GM11168 (cell line): Measurements from ENCODE around the gene PALLD.

Source experiments
- in situ Hi-C: fragments of 300-500 bp; cut with MboI; formaldehyde crosslinking; loops from one replicate; pipeline ENCODE4 v1.12.0; 2022; ENCODE audit warnings: low sequenced_read_pairs; ENCODE audit not compliant: unreplicated experiment

The PALLD gene

DNA sequence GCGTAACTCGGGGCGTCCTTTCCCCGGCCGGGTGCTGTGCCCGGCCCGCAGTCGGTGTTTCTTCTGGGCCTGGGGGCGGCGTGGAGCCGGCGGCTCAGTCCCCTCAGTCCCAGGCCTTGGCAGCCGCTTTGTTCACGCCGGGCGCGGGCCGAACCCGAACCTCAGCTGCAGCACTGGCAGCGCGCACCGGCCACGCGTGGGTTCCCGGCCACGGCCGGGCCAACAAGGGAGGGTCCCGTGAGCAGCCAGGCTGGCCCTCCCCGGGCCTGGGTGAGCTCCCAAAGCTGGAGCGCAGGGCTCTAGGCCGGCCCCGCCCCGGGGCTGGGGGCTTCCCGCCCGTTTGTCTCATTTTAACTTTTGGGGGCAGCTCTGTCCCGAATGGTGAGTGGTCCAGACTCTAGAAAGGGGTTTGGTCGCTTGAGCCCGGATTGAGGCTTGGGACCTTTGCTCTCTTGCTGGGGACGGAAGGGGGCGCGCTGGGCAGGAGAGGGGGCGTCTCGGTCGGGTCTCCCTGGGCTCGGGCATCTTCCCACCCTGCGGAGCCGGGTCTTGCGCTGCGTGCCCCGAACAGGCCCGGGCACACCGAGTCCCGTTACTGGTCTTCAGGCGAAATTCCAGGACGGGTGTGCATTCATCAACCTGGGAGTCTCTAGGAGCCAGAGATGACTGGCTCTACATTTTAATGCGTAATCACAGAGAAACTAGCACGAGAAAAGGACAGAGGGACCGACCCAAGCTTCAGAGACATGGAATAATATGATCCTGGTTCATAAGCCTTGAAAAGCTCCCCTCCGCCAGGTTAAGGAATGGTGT lies 336.1 kb downstream of the PALLD start:
- in situ Hi-C loops = no loop called here

DNA sequence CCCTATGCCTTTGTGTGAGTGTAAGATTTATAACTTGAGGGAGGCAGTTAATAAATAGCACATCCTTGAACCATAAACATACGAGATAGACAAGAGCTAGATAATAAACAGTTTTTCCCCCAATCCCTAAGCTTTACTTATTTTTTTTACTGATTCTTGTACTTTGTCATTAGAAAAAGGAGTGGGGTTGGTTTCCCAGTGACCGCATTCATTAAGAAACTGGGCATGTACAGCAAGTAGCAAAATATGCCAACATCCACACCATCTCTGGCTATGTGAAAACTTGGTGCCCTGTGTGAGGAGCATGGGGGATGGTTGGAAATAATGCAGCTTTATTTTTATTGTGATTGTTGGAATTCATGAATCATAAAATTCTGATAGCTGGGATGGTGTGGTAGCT lies 337.0 kb downstream of the PALLD start:
- in situ Hi-C loops = no loop called here

DNA sequence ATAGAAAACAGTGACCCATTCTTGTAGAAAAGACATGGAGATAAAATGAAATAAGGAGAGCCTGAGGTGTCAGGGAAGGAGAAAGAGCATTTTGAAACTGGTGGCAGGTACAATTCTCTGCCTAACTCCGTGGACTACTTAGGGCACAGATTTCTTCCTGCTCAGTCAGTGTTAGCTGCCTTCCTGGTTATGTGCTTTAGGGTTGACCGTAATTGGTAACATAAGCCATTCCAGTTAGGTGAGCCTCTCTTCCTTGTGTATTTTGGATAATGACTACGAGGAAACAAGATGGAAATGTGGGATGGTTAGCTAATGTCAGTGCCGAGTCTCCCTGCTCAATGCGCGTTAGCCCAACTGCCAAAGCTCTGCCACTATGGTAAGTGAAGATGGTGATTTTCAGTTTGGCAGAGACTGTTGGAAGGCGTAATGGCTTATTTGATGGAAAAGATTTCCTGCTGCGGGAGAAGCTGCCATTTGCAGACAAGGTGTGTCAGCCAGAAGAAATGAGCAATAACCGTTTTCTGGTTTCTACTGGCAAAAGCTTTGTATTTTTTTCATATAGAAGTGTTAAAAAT lies 339.1 kb downstream of the PALLD start:
- in situ Hi-C loops = no loop called here

DNA sequence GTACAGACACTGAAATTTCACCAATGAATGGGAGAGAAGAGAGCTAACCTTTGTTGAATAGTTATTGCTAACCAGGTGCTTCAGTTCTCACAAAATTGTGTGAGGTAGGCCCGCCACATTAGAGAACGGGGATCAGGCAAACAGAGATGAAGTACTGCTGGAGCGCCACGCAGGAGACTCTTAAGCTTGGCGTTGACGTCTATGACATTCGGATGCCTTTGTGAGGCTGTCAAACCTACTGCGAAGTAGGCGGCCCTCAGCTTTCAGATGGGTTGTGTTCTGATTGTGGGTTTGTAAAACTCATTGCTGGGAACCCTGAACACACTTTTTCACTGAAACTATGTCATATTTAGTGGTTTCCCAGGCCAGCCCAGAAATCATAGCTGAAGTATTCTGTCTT lies 339.6 kb downstream of the PALLD start:
- in situ Hi-C loops = no loop called here

DNA sequence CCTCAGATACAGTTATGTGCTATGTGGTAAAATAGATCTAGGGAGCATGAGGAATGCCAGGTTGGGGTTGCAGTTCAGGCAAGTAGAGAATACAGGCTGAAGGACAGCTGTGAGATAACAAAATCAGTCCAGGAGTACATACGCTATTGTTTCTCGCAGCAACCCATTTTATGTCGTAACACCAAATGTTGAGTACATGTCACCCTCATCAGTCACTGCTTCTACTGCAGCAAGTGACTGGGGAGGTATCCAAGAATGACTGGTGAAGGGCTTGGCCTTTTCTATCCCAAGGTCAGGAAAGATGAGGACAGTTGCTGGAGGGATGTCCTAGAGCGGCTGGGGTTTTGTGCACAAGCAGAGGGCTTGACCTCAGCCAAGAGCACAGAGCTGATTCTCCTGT lies 341.1 kb downstream of the PALLD start:
- in situ Hi-C loops = no loop called here

DNA sequence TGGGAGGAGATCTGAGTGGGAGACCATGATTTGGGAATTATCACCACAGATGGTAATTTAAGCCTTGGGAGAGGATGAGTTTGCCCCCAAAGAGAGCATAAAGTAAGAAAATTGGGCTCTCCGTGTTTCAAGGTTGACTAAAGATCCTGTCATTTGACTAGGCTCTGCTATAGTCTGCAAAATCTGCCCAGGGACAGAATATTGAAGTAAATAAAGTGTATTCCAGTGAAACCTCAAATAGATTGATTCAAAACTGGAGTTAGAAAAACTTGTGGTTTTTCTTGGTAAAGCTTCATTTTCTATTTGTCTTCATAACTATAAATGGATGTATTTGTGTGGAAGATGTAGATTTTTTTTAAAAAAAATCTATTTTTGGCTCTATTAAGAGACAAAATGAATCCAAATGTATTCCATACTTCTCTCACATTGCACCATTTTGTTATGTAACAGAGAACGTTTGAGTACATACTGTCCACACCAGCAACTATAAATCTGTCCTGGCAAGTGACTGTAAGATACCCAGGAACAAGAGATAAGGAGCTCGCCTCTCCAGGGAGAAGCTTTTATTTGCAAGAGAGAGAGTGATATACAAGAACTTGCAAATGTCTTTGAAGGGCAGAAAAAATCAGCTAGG lies 343.0 kb downstream of the PALLD start:
- in situ Hi-C loops = no loop called here

DNA sequence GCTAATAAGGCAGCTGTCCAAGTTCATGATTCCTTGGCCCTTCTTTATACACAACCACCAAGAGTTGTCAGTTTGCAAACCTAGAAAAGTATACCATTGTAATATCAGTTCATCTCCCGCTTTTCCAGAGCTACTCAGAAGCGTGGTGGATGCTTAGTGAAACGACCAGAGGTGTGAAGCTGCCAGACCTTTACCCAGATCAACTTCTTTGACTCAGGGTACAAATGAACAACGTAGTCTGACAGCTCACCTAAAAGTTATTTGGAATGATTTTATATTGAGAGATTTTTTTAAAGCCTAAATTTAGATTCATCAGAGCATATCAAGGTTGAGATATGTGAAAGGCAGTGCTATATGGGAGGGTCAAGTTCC lies 343.5 kb downstream of the PALLD start:
- in situ Hi-C loops = no loop called here

DNA sequence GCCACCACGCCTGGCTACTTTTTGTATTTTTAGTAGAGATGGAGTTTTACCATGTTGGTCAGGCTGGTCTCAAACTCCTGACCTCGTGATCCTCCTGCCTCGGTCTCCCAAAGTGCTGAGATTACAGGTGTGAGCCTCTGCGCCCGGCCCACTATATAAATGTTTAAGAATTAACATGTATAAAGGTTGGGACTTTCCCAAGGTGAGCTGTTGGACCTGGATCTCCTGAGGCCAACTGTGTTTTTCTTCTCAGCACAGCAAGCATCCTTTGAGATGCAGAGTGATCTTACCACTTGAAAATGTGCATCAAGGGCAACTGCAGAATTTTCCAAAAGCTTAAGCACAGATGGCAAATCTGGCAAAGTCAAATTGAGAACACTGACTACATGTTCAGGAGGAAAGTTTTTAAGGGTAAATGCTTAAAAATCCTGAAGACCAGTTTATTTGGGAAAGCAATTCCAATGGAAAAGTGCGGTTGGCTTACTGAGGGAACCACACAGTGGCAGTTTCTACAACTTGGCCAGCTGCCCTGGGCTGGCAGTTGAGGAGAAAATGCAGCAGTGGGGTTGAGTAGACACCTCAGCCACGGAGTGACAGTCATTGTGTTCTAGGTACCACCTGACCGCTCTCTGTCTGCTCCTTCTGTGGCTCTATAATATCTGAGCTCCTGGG lies 344.3 kb downstream of the PALLD start:
- in situ Hi-C loops = no loop called here

DNA sequence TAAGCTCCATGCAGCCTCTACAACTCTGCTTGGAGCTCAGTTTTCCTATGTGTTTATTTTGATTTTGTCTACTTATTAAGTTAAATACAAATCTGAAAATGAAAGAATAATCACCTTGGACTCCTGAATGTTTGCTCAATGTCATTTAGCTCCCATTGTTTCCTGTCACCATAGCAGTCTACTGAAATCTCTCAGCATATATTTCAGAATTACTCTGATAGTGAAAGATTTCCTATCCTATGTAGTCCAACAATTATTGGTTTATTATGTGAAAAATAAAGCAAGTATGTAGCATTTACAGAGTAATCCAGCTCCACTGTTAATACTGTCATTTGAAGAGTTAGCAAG lies 344.8 kb downstream of the PALLD start:
- in situ Hi-C loops = no loop called here

DNA sequence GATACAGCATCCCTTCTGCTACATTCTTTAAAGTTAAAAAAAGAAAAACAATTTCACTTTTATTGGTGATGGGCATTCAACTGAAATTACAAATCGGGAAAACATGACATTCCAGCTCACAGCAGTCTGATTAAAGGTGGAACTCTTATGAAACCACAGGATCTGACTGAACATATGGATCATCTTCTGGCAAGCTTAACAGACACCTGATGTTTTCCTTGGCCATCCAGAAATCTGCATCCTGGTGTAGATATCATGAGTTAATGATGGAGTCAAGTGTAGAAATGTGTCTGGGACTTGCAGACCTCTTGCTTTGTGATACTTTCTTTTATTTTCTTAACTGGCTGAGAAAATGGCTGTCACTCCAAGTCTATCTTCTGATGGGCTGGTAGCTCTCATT lies 345.3 kb downstream of the PALLD start:
- in situ Hi-C loops = no loop called here

DNA sequence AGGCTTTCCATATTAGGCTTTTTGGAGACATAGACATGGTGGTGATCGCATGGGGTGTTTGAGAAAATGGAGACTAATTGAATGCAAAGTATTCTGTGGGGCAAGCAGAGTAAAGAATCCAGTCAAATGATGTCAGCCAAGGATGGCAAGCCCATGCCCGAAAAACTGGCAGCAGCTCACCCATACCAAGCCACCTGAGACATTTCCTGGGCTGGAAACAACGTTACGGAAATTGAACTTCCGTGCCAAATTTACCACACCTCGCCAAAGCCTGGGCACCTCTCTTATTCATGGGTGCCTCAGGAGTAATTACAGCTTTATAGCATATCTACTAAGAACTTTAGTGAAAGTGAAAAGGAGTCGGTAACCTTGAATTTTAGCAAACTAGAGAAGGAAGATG lies 346.8 kb downstream of the PALLD start:
- in situ Hi-C loops = no loop called here

DNA sequence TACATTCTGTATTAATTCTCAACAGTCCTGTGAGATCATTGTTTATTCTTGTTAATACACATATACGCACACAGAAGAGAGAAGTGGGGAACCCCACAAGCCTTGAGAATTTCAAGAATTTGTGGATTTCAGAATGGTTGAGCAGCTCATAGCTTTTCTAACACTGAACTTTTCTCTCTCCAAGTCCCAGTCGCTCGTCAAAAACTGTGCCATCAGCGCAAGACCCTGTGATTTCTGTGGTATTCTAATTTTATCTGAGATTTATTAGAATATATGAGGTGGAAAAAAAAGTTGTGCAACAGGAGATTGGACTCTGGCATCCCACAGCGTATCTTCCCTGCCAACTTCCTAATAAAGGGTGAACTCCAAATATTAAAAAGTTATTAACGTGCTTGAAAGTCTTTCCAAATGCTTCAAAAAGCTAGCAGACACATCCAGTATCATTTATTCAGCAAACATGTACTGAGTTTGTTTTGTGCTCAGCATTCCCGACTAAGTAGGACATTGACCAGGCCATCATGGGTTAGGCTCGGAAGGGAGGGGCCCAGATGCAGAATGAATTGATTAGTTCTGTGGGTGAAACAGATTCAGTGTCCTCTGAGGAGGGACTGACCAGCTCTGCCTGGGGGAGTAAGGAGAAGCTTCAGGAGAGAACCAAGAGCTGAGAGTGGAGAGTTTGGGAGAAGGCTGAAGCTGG lies 347.6 kb downstream of the PALLD start:
- in situ Hi-C loops = no loop called here

DNA sequence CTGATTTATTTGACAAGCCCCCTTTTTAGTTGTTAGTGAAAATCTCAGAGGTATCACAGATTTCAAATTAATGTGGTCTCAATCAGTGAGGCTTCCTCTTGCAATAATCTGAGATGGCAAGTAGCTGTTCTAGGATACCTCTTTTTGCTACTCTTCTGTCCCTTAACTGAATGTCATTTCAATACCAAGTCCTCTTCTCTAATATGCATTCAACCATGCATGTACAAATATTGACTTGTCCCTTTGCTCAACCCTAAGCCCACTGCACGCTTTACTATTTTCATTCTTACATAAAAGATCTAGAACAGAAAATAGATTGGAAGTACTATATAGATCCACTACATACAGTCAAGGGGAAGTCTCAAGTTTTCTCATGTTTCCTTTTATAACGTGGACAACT lies 349.0 kb downstream of the PALLD start:
- in situ Hi-C loops = no loop called here

DNA sequence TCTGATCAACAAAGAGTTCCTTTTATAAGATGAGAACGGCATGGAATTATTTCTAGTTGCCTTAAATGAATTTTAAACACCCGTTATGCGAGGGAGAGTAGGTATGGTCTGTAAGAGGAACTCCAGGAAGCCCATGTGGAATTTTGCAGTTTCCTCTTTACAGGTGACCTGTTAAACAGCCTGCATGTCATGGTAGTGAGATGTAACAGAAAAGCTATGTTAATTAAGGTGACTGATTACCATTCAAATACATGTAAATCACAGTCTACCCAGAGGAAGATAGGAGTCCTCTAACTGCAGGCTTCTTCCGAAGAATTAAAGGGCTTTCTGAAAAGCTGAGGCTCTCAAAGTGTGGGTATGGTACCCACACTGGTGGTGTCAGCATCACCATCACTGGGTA lies 349.6 kb downstream of the PALLD start:
- in situ Hi-C loops = no loop called here

DNA sequence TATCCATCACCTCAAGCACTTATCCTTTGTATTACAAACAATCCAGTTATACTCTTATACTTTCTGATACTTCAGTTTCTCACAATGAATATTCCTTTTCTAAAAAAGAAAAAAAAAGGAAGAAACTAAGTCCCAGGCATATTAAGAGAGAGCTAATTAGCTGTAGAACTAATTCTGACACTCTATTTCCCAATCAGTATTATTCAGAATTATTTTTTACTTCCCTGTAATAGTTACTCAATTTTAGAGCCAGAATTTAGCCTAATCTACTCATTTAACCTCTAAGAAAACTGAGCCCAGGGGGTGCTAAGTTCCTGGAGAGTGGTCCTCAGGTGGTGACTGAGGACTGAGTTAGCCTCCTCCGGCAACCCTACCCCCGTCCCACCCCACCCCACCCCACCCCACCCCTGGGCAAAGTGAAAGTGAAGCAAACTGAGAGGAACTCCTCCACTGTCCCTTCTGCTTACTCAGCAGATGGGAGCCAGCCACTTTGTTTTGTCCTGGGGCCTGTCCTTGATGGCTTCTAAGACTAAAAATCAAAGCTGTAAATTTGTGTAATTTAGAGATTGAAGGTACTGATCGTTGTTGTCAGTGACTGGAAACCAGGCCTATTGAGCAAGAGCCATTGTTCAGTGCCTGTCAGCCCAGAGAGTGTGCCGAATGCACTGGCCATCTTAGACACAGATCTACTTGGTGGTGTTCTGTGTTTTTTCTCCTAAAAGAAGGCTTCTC lies 351.1 kb downstream of the PALLD start:
- in situ Hi-C loops = no loop called here

DNA sequence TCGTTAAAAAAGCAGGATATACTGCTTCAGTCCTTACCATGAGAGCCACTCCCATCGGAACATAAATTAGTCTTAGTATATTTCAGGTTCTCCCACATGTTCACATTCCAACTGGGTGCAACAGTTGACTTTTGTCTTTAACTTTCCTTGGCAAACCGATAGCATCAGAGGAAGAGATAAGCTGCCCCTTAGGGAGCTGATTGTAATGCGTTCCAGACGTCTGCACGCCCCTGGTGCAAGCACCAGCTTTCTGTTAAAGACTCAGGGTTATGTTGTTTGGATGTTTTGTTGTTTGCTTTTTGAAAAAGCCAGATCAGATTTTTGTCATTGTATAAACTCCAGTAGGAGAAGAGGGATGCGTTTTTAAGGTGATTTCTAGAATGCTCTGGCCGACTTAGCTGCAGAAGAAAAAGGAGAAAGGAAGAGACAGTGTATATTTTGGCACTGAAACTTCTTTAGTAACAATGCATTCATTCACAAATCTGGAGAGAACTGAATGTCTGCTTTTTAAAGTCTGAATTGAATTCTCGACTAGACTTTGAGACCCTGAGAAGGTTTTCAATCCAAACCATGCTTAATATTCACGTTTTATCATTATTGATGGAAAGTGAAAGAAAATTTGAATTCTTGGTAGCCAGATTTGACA lies 352.3 kb downstream of the PALLD start:
- in situ Hi-C loops = no loop called here

DNA sequence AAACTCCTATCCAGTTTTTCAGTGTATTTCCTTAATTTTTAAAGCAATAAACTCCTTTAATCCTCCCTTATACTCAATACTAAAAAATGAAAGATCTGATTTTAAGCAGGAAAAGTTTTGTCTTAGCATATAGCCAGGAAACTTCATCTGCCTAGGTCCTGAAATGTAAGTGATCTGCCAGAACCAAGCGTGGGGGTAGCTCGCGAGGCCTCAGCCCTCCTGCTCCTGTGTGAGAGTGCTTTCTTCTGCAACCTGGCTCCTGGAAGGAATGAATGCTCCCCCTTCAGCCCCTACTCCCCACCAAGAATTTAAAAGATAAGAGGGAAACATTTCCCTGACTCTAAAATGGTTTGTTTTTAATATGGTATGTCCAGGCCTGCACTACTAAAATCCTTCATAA lies 353.1 kb downstream of the PALLD start:
- in situ Hi-C loops = no loop called here

DNA sequence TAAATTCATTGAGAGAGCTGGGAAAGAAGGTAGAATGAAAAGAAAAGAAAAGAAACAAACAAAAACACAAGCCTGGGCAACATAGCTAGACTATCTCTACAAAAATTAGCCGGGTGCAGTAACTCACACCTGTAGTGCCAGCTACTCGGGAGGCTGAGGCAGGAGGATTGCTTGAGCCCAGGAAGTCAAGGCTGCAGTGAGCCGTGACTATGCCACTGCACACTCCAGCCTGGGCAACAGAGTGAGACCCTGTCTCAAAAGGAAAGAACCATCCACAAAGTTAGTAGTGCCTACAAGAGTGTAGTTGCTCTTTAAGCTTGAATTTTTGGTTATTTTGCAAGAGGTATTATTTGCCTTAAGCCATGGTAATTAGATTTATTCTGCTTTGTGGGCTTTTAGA lies 355.5 kb downstream of the PALLD start:
- in situ Hi-C loops = no loop called here

DNA sequence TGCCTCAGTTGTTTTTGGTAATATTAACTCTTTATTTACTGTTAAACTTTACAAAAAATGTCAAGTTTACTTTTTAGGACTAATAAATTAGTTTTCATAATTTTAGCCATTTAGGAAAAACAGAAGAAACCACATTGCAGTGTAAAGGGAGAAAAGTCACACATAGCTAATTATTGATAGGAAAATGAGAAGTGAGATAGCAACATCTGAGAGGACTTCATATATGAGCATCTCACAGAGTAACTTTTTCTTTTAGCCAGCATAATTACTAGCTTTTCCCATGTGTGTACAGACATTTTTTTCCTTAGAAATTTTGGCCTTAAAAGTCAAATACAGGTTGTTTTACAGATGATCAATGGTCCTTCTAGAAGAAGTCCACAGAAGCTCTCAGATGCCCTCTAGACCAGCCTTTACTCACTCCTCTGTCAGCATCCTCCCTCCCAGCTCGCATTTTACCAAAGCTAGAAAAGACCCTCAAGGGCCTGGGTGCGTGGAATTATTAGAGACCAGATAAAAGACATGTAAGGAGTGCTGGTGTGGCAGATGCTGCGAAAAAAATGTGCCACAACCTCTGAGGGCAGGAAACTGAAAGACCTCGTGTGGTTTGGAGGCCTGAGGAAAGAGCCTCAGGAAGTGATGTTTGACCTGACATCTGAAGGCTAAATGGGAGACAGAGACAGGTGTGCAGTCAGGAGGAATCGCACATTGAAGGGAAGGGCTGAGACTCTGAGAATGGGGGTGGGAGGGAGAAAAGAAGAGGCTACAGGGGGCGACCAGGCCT lies 356.3 kb downstream of the PALLD start:
- in situ Hi-C loops = no loop called here
